Measurements from ENCODE around the gene MMP15. TPM values are rescaled to one million over a fixed set of nuclear protein-coding genes. Genes with fewer than 3 reads are reported as not detected.

Gene MMP15
- total RNA-seq, 1 donor from 2014 or later = 14.9 TPM

GRCh38 chr16:58046054-58046881 is 20.7 kb downstream of the MMP15 start:
- no peak for DNase-seq (ENCODE audit: low spot score in 2 of 2)

GRCh38 chr16:58046936-58047335 is 21.4 kb downstream of the MMP15 start:
- Histone ChIP-seq H3K27ac (no peak overlapping the region), H3K27me3 (no peaks in the 10 kb centered on the region), H3K4me3 (no peak overlapping the region), H3K36me3 (no peaks in the 10 kb centered on the region), H3K9me3 (no peaks in the 10 kb centered on the region), H3K4me1 (no peaks in the 10 kb centered on the region)
- no peak for TF ChIP-seq CTCF (IDR thresholded peaks at IDR 0.05)
- intact Hi-C loops (cut with DNase I) = no loop called here
- DNase-seq (ENCODE audit: low spot score in 2 of 2) = no peak

More at GRCh38 chr16:58046054-58046881, 20.7 kb downstream of the MMP15 start:
- Histone ChIP-seq H3K9me3 (no peaks in the 10 kb centered on the region), H3K36me3 (no peaks in the 10 kb centered on the region), H3K27me3 (no peaks in the 10 kb centered on the region), H3K4me1 (no peaks in the 10 kb centered on the region), H3K4me3 (no peak overlapping the region), H3K27ac (no peak overlapping the region)
- intact Hi-C loops (cut with DNase I) = no loop called here
- no peak for TF ChIP-seq CTCF (IDR thresholded peaks at IDR 0.05)

- no peak for DNase-seq (ENCODE audit: low spot score in 2 of 2)
- H3K27ac ChIP-seq = no peak overlapping the region
Measured at GRCh38 chr16:58047557-58048348, 22.2 kb downstream of the MMP15 start.

GRCh38 chr16:58048494-58049231 is 23.1 kb downstream of the MMP15 start:
- no peak for TF ChIP-seq CTCF (IDR thresholded peaks at IDR 0.05)
- intact Hi-C loops (cut with DNase I) = no loop called here
- Histone ChIP-seq H3K36me3 (no peaks in the 10 kb centered on the region), H3K4me3 (no peak overlapping the region), H3K9me3 (no peaks in the 10 kb centered on the region), H3K27me3 (no peaks in the 10 kb centered on the region), H3K27ac (no peak overlapping the region), H3K4me1 (no peaks in the 10 kb centered on the region)
- no peak for DNase-seq (ENCODE audit: low spot score in 2 of 2)

More at GRCh38 chr16:58047557-58048348, 22.2 kb downstream of the MMP15 start:
- TF ChIP-seq CTCF (IDR thresholded peaks at IDR 0.05) = no peak
- no peaks in the 10 kb centered on the region for H3K27me3 ChIP-seq
- intact Hi-C loops (cut with DNase I) = no loop called here
- no peak overlapping the region for H3K4me3 ChIP-seq
- no peaks in the 10 kb centered on the region for H3K9me3 ChIP-seq
- no peaks in the 10 kb centered on the region for H3K36me3 ChIP-seq
- no peaks in the 10 kb centered on the region for H3K4me1 ChIP-seq

All from ascending aorta (tissue), 2 donors.